Prostate gland (tissue), 2 donors: ENCODE measurements around the gene SAMD3.

Experiments used
- CTCF ChIP-seq, 4 experiments: fragments of 200-600 bp in 2 of 4; fragments of 450-650 bp in 2 of 4; sonication (generic) in 2 of 4; IDR thresholded peaks; 1 replicate in 3 of 4; 2 replicates in 1 of 4; pipeline ENCODE4 v1.5.1; 2016 to 2019; ENCODE audit warnings: antibody characterized with exemption in 4 of 4, mild to moderate bottlenecking in 2 of 4, moderate library complexity in 2 of 4
- POLR2A ChIP-seq: fragments of 450-650 bp; IDR thresholded peaks from one replicate; pipeline ENCODE4 v1.6.1; 2016; ENCODE audit warnings: antibody characterized with exemption, mild to moderate bottlenecking
- POLR2AphosphoS5 ChIP-seq: sonication (generic); formaldehyde crosslinking; IDR thresholded peaks from one replicate; pipeline ENCODE4 v1.6.1; 2017; ENCODE audit warnings: antibody characterized with exemption

GRCh38 chr6:130163266-130163665 is 59.5 kb downstream of the SAMD3 start:
- TF ChIP-seq CTCF (IDR thresholded peaks at IDR 0.05) (no peak), POLR2AphosphoS5 (no peak), POLR2A (no peak)
